Left ventricle myocardium superior (tissue), 1 donor: ENCODE results near the gene METTL14. TPM values are rescaled to one million over a fixed set of nuclear protein-coding genes. Genes with fewer than 3 reads are reported as not detected.

Experiments
- ATAC-seq: fragments of 200-7000 bp; cut with Tn5 transposase; one replicate; pipeline ENCODE4 v1.9.1; 2020; ENCODE audit warnings: mild to moderate bottlenecking, moderate library complexity
- DNase-seq: peaks from one replicate; pipeline ENCODE4 v3.0.0-alpha.2; 2020
- intact Hi-C: fragments of 100-400 bp; cut with micrococcal nuclease; formaldehyde crosslinking; loops from one replicate; pipeline ENCODE4 v1.11.0; 2022
- total RNA-seq: library from RNA; stranded (reverse); fragmentation: NEBNext Ultra II Directional; extraction: Animal tissue kit (Norgen Biotek cat#: 25700); gene quantifications from one replicate; pipeline ENCODE4 v1.2.1, GENCODE V29; 2021
- donor health status: DM: no; HTN: yes; CAD: no; lungs with severe emphysema.

Gene METTL14
- total RNA-seq, 1 donor from 2014 or later: 31.5 TPM

DNA sequence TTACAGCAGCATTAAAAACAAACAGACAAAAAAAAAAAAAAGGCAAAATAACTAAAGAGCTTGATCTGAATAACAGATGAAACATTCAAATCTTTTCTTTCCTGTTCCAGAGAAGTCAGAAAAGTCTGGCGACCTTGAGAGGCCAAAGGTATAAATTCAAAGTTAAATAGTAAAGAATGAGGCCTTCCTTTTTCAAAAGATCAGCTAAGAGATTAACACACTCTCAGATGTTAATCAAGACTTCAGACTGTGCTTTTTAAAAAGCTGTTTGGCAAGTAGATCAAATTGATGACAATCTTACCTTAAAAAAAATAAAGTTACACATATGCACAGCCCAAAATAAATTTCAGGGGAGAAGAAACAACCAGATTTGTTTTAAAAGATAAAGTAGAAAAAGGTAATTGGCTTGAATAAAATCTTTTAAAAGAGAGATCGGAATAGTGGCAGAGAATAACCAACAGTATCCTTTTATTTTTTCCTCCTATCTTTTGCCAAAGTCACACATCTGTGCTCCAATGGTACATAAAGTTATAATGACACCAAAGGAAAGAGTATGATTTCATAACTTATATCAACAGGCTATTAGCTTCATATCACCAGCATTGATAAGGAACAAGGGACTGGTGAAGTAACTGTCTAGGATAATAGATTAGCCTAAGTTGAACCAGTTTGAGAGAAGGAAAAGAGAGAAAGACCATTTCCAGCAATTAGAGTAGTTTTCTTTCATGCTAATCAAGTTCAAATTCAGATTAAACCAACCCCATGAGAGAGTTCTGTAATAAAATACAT lies 70.4 kb downstream of the METTL14 start:
- ATAC-seq (peak; percentile 43), DNase-seq (no peak)
- intact Hi-C loops: no loop called here

DNA sequence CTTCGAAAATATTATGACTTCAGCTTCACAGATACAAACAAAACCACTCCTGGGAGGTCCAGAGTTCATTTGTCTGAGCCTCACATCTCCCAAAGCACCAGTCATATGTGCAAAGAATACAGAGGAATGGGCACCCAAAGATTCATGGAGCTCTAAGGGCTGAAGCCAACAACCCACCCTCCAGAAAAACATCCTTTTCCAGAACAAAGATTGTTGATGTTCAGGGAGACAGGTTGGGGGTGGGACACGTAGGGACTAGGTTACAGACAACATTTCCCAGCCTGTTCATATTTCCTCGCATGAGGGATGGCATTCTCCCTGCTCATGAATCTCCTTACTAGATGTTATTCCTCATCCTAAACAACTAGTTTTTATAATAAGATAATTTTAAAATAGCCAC lies 71.2 kb downstream of the METTL14 start:
- no peak for DNase-seq
- ATAC-seq: no peak
- intact Hi-C loops: no loop called here

DNA sequence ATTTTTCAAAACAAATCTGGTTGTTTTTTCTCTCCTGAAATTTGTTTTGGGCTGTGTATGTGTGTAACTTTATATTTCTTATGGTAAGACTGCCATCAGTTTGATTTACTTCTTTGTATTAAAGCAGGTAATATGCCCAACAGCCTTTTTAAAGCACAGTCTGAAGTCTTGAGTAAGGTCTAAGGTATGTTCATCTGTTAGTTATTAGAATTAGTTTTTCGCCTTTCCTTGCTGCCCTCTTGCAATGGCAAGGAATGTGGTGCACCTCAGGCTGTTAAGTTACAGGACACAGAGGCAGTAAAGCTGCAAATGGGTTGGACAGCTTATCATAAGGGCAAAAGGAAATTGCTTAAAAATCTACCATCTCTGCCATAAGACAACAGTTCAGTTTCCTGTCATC lies 71.8 kb downstream of the METTL14 start:
- intact Hi-C loops: no loop called here
- no peak for DNase-seq
- no peak for ATAC-seq

DNA sequence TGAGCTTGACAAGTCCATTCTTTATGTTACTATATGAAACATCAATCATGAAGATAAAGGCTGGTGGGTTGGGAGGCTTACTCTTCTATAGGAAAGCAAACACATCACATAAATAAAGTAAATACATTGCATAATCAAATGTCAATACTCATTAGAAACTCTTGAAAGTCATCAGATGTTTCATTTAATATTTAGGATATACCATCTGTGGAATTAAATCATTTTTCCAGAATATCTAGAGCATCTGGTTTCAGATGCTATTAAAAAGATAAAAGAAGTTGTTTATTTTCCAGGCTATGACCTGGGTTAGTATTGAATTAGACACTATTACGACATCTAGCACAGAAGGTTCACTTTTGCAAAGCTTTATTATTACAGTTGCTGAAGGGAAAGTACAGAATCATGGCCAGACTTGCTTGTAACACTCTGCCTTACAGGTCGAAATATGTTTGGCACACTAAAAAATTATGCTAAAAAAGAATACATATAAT lies 72.6 kb downstream of the METTL14 start:
- ATAC-seq (peak; percentile 72), DNase-seq (no peak)
- intact Hi-C loops: no loop called here

DNA sequence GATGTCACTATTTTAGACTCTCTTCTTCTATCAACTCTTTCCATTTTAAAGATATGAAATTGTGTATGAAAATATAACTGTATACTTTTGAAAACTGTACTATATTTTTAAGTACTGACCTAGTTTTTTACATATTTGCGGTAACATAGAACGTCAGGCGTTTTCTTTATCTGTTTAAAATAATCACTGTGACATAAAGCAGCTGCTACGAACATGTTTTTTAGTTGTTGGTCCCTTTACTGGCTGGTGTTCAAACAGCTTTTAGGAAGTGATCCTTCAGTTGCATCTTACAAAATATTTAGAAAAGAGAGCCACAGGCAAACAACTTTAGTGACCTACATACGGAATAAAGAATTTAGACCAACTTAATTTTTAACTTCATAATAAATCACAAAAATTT lies 73.1 kb downstream of the METTL14 start:
- peak; percentile 40 for ATAC-seq
- DNase-seq: no peak
- intact Hi-C loops: no loop called here

DNA sequence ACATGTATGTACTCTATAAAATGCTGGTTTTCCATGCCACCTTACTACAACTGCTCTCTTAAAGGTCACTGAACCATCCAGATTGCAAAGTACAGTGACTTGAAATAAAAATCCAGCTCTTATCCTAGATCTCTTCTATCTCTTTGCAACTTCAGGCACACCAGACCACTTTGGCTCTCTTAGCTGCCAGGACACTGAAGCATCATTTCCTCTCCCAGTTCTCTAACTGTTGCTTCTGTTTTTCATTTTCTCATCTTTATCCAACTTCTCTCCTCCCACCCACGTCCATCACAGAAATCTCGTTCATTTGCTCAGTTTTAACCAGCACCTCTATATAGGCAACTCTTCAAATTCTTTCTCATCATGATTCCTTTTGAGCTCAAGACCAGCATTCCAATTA lies 74.3 kb downstream of the METTL14 start:
- DNase-seq (no peak), ATAC-seq (peak; percentile 5)
- intact Hi-C loops: no loop called here

DNA sequence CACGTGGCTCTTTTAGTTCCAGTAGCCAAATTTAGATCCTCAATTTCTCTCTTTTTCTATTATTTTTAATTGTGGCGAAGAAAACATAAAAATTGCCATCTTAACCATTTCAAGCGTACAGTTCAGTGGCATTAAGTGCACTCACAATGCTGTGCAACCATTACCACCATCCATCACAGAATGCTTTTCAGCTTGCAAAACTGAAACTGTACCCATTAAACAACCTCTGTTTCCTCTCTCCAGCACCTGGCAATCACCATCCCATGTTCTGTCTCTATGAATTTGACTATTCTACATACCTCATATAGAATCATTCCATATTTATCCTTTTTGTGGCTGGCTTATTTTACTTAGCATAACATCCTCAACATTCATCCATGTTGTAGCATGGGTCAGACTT lies 74.9 kb downstream of the METTL14 start:
- intact Hi-C loops: no loop called here
- DNase-seq: no peak
- no peak for ATAC-seq

DNA sequence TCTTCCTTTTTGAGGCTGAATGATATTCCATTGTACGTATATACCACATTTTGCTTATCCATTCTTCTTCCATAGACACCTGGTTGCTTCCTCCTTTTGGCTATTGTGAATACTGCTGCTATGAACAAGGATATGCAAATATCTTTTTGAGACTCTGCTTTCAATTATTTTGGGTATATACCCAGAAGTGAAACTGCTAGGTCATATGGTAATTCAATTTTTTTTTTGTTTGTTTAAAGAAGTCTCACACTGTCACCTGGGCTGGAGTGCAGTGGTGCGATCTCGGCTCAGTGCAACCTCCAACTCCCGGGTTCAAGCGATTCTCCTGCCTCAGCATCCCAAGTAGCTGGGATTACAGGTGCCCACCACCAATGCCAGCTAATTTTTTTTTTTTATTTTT lies 75.3 kb downstream of the METTL14 start:
- DNase-seq (no peak), ATAC-seq (no peak)
- intact Hi-C loops: no loop called here

DNA sequence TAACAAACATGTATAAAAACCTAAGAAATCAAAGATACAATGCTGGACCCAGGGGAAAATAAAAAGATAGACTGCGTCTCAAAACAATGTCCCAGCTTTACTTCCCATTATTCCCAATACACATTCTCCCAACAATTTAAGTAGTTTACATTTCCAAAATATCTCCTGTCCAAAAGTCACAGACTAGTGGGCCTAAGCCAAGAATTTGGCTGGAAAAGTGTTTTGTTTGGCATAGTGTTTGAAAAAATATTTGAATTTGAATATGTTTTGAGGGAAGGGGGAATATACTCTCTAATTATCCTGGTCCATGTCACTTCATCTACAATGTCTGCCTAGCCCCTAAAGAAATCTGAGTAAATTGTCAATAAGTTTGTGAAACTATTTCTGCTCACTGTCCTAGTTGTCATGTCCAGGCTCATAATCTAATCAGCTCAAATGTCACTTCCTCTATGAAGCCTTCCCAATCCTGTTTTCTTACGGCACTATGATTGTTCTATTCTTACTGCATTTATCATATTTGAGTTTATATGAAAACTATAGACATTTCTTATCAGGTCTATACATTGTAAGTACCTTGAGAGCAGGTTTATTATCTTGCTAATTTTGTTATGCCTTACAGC lies 76.3 kb downstream of the METTL14 start:
- DNase-seq (no peak), ATAC-seq (peak; percentile 3)
- intact Hi-C loops: no loop called here

DNA sequence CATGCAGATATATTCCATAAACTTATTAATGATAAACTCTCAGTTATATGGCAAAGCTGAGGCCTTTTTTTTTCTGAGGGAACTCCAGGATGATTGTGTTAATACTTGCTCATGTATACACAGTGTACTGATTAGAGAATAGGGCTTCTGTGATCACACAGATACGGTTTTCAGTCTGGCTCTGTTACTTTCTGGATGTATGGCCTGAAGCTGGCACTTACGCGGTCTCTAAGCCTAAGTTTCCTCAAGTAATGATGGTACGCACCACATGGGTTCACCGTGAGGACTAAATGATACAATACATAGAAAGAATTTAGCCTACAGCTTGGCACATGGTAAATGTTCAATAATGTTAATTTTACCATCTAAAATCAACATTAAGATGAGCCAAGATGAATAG lies 77.0 kb downstream of the METTL14 start:
- no peak for ATAC-seq
- intact Hi-C loops: no loop called here
- no peak for DNase-seq

DNA sequence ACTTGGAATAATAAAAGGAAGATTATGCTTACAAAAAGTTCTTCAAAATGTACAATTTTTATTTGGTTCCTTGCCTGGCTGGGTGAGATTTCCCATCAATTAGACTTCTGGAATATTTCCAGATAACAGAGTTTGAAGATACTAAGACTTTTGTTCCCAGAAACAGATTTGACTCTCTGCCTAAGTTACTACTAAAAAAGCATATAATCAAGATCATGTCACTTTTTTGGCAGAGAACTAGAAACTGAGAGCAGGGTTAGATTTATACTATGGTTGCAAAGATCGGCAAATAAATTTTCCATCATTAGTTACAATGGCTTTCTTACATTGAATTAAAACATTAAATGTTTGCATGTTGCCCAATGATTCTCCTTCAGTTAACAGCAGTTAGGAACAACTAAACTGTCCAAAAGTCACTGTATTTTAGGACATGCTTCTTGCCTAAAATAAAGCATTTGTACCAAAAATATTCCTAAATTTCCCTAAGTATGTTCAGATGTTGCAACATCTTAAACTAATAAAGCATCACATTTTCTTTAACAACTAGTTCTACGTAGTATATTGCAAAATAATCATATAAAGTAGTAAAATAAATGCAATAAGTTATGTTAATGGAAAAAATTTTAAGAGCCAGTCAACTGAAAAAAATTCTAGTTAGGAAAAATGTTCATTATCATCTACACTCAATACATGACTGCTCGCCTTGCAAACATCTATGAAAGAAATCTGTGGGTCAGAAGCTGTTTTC lies 77.7 kb downstream of the METTL14 start:
- ATAC-seq: no peak
- DNase-seq: no peak
- intact Hi-C loops: no loop called here

Other genes with a start within 250 kb of the METTL14 start
- gene SEC24D, start 150.7 kb downstream of the METTL14 start, total RNA-seq: 12.5 TPM
- 188 TPM for gene SYNPO2, start 203.5 kb downstream of the METTL14 start, total RNA-seq